ENCODE data around the gene MYH14.

DNA sequence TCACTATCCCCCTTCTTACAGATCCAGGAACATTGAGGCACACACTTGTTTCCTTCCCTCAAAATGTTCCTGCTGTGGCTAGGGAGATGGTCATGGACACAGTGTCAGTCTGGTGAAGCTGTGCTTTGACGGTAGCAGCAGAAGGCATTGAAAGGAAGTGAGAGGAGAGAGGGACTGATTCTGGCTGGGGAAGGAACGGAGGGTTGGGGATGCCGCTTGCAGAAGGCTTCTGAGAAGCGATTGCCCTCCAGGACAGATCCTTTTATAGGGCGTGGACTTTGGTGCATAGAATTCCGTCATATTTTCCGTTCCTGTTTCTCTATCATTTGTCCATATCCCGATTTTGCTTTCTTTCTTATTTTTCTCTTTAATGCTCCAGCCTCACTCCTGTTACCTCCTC lies 14.1 kb upstream of the MYH14 start:
- TF ChIP-seq, protein P1, sequence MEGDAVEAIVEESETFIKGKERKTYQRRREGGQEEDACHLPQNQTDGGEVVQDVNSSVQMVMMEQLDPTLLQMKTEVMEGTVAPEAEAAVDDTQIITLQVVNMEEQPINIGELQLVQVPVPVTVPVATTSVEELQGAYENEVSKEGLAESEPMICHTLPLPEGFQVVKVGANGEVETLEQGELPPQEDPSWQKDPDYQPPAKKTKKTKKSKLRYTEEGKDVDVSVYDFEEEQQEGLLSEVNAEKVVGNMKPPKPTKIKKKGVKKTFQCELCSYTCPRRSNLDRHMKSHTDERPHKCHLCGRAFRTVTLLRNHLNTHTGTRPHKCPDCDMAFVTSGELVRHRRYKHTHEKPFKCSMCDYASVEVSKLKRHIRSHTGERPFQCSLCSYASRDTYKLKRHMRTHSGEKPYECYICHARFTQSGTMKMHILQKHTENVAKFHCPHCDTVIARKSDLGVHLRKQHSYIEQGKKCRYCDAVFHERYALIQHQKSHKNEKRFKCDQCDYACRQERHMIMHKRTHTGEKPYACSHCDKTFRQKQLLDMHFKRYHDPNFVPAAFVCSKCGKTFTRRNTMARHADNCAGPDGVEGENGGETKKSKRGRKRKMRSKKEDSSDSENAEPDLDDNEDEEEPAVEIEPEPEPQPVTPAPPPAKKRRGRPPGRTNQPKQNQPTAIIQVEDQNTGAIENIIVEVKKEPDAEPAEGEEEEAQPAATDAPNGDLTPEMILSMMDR (IDR thresholded peaks at IDR 0.05): no peak
- TF ChIP-seq EZH2 (IDR thresholded peaks at IDR 0.05): no peak

Data from neural progenitor cell (in vitro differentiated cells).